Activated T-cell treated with anti-CD3 and anti-CD28 coated beads, Interleukin-2, amount 50 U/mL, for 24 hours (primary cell): ENCODE results near the gene PID1.
"Not testable (repeated sequence)": the region's sequence is repeated elsewhere in the genome, so short reads cannot be mapped to it uniquely, and the experiment has no call there.

Experiments used
- DNase-seq: peaks from one replicate; pipeline ENCODE4 v3.0.0-alpha.2; 2020
- H3K27ac Mint-ChIP-seq: 2 replicates; pipeline ENCODE4 v1.8.0; 2020; ENCODE audit warnings: mild to moderate bottlenecking, mixed read lengths
- H3K27me3 Mint-ChIP-seq: 2 replicates; pipeline ENCODE4 v1.8.0; 2020; ENCODE audit warnings: mixed read lengths
- H3K36me3 Mint-ChIP-seq: 2 replicates; pipeline ENCODE4 v1.8.0; 2020; ENCODE audit warnings: low read depth, mixed read lengths
- H3K4me1 Mint-ChIP-seq: 2 replicates; pipeline ENCODE4 v1.8.0; 2020; ENCODE audit warnings: low read depth, mixed read lengths
- H3K4me3 Mint-ChIP-seq: 2 replicates; pipeline ENCODE4 v1.8.0; 2020; ENCODE audit warnings: mild to moderate bottlenecking, moderate library complexity, mixed read lengths
- H3K9me3 Mint-ChIP-seq: 2 replicates; pipeline ENCODE4 v1.8.0; 2020; ENCODE audit warnings: mixed read lengths

PID1 gene

DNA sequence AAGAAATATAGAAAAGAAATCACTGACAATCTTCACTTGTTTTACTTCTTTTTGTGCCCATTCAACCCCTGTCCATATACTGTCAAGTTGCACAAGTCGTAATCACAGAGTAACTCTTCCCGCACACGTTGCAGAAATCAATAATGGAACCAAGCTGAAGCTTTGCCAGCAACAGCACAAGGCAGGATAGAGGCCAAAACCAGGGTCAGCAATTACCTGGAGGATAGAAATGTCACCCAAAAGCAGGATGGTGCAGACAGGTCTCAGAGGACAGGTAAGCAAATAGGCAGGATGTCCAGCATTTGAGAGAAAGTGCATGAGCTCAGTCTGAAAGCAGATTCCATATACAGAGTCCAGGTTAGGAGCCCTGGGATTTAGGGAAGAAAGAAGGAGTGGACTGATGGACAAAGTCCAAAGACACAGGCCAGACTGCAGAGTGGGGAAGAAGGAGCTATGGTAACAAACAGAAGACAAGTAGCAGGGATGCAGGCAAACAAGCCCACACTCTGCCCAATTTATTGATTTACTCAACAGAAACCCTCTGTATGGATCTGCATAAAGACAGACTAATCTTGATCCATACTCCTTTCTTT lies 52.7 kb downstream of the PID1 start:
- no peak overlapping the region for H3K4me3 Mint-ChIP-seq
- H3K27ac Mint-ChIP-seq: no peak overlapping the region
- H3K36me3 Mint-ChIP-seq: no peaks in the 10 kb centered on the region

DNA sequence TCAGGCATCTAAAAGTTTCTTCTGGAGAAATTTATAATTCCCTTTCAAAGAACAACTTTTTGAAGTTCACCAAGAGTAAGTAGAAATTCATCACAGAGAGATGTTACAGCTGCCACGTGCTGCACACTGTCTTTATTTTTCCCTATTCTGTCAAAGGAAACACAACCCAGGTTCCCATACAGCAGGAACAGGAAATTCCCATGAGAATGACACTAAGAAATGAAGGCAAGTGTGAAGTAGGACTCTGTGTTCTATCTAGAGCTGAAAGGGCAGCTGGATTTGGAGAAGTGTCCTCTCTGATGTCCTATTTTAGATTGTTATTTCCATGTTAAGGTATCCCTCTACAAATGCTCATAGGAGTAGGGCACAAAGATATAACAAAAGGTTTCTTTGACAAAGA lies 58.8 kb downstream of the PID1 start:
- H3K4me3 Mint-ChIP-seq: no peak overlapping the region
- H3K4me1 Mint-ChIP-seq: no peaks in the 10 kb centered on the region
- H3K9me3 Mint-ChIP-seq: peaks cover 3% of the 10 kb centered on the region
- no peak for DNase-seq
- H3K27me3 Mint-ChIP-seq: no peaks in the 10 kb centered on the region
- H3K27ac Mint-ChIP-seq: no peak overlapping the region
- H3K36me3 Mint-ChIP-seq: no peaks in the 10 kb centered on the region

More for the DNA sequence above, 52.7 kb downstream of the PID1 start:
- Mint-ChIP-seq H3K27me3 (no peaks in the 10 kb centered on the region), H3K9me3 (no peaks in the 10 kb centered on the region), H3K4me1 (no peaks in the 10 kb centered on the region)
- DNase-seq: no peak

DNA sequence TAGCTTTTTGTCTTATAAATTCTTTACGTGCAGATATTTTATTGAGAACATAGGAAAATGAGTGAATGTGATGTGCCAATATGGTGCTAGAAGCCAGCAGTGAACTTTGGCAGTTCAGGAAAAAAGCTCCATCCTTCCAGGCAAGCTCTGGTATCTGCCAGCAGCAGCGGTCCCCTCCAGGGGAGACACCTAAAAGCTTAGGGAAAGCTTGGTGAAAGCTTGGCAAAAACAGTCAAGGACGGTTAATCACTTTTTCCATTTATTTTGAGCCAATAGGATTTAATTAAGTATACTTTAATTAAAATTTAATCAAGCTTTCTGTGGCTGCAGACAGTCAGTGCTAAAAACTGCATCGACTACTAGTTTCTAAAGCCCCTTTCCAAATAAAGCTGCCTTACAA lies 60.4 kb downstream of the PID1 start:
- Mint-ChIP-seq H3K36me3 (no peaks in the 10 kb centered on the region), H3K27ac (no peak overlapping the region), H3K4me1 (no peaks in the 10 kb centered on the region), H3K9me3 (peaks cover 3% of the 10 kb centered on the region), H3K4me3 (no peak overlapping the region), H3K27me3 (no peaks in the 10 kb centered on the region)
- DNase-seq: no peak

DNA sequence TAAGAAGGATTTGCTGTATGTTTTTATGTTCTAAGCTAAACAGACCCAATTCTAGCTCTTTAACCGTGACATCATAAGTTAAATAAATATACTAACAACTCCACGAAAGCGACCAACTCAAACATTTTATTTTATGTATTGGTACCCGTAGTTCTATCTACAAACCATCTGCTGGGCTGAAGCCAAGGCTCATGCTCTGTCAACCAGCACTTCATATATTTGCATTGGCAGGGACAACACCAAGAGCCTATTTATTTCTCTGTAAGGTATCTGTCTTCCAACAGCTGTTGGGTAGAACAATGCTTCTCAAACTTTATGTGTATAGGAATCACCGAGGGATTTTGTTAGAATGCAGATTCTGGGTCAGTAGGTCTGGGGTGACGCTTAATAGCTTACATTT lies 64.5 kb downstream of the PID1 start:
- Mint-ChIP-seq H3K9me3 (peaks cover 3% of the 10 kb centered on the region), H3K4me1 (no peaks in the 10 kb centered on the region), H3K36me3 (no peaks in the 10 kb centered on the region), H3K27ac (no peak overlapping the region), H3K27me3 (no peaks in the 10 kb centered on the region), H3K4me3 (no peak overlapping the region)
- no peak for DNase-seq

DNA sequence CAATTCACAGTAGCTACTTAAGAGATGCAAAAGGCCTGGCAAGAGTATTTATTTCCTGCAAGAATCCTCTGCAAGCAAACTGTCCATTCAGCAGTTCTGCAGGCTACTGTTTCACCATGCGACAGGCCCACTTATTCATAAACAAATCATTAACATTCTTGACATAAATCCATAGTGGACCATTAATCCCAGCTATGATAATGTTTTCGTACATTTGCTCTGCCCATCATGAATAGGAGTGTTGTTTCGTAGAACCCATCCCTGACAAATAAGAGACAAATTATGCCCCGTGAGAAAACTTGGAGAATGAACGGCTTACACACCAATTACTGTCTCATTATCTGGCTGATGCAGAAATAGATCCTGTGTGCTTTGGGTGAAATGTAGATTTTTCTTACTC lies 65.4 kb downstream of the PID1 start:
- Mint-ChIP-seq H3K9me3 (peaks cover 4% of the 10 kb centered on the region), H3K4me3 (no peak overlapping the region), H3K4me1 (no peaks in the 10 kb centered on the region), H3K27ac (no peak overlapping the region), H3K36me3 (no peaks in the 10 kb centered on the region), H3K27me3 (no peaks in the 10 kb centered on the region)
- no peak for DNase-seq

DNA sequence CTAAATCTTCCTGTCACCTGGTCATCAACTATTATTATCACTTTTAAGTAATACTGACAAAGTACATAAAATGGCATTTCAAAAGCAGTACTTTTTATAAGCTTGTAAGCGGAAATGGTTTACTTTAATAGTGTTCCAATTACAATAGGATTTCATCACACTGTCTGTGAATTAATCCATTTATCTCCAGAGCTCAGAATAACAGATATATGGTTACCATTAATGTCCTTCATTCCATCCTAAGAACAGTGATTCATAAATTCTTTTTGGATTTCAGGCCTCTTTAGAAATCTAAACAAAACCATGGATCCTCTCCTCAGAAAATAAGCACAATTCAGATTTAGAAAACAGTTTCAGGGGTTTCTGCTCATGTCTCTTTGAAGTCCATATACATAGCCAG lies 68.4 kb downstream of the PID1 start:
- Mint-ChIP-seq H3K27ac (no peak overlapping the region), H3K4me1 (no peaks in the 10 kb centered on the region), H3K27me3 (no peaks in the 10 kb centered on the region), H3K4me3 (no peak overlapping the region), H3K9me3 (peaks cover 5% of the 10 kb centered on the region), H3K36me3 (no peaks in the 10 kb centered on the region)
- no peak for DNase-seq

DNA sequence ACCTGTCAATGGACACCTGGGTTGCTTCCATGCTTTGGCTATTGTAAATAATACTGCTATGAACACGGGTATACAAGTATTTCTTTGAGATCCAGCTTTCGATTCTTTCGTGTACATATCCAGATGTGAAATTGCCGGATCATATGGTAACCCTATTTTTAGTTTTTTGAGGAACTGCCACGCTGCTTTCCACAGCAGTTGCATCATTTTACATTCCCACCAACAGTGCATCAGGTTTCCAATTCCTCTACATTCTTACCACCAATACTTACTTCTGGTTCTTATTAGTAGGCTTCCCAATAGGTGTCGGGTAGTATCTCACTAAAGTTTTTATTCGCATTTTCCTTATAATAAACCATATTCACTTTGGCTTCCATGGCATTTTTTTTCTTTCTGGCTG lies 69.6 kb downstream of the PID1 start:
- Mint-ChIP-seq H3K4me3 (no peak overlapping the region), H3K4me1 (no peaks in the 10 kb centered on the region), H3K27ac (no peak overlapping the region), H3K27me3 (no peaks in the 10 kb centered on the region), H3K36me3 (no peaks in the 10 kb centered on the region), H3K9me3 (peaks cover 5% of the 10 kb centered on the region)
- DNase-seq: no peak

DNA sequence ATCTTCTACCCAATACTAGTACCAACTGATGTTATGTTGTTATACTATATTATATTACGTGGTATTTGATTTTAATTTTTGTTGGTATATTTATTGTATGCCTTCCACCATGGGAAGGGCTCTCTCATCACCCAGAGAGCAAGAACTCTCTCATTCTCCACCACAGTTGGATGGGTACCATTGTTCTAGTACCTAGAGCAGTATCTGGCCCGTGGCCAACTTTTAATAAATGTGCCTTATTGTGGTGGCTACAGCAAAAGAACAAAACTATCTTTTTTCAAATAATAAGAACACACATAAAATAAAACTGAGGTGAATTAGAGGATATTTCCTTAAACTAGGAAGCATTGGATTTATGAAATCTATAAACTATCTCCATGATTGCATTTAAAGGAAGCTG lies 71.8 kb downstream of the PID1 start:
- Mint-ChIP-seq H3K27ac (no peak overlapping the region), H3K9me3 (peaks cover 5% of the 10 kb centered on the region), H3K36me3 (no peaks in the 10 kb centered on the region), H3K27me3 (no peaks in the 10 kb centered on the region), H3K4me3 (no peak overlapping the region), H3K4me1 (no peaks in the 10 kb centered on the region)
- DNase-seq: no peak

DNA sequence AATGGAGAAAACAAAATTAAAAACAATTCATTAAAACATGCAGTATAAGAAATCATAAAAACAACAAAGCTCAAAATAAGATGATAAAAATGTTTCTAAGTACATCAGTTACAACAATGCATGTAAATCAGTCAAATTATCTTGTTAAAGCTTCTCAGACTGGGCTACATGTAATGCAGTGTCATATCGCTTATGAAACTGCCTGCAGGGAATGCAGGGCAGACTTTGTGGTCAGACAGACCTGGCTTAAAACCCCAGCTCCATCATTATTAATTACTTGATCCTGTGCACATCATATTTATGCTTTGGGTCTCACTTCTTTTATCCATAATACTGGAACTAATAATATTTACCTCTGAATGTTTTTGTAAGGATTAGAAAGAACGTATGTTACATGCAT lies 74.6 kb downstream of the PID1 start:
- DNase-seq: no peak
- H3K4me1 Mint-ChIP-seq: no peaks in the 10 kb centered on the region
- H3K27me3 Mint-ChIP-seq: no peaks in the 10 kb centered on the region
- peaks cover 5% of the 10 kb centered on the region for H3K9me3 Mint-ChIP-seq
- H3K36me3 Mint-ChIP-seq: no peaks in the 10 kb centered on the region
- H3K27ac Mint-ChIP-seq: no peak overlapping the region
- H3K4me3 Mint-ChIP-seq: no peak overlapping the region

DNA sequence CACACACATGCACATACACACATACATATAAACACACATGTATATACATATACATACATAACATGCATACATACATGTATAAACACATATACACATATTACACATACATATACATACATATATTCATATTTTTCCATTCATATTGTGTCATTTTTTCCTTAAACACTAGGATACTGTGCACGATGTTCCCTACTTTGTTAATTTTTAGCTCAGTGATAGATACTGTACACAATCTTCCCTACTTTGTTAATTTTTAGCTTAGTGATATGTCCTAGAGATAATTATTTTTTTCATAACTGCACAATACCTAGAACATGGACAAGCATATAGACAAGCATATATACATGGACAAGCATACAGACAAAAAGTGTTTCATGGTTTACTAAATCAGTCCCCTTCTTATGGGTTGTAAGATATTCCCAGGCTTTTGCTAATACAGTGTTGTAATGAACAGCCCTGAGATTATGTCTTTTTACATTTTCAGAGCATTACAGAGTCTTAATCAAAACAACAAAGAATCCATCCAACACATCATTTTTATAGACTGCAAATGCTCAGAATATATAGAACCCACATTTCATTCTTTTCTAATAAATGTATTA lies 75.6 kb downstream of the PID1 start:
- Mint-ChIP-seq H3K27ac (no peak overlapping the region), H3K27me3 (no peaks in the 10 kb centered on the region), H3K4me1 (no peaks in the 10 kb centered on the region), H3K4me3 (no peak overlapping the region), H3K36me3 (no peaks in the 10 kb centered on the region), H3K9me3 (peaks cover 2% of the 10 kb centered on the region)
- no peak for DNase-seq

DNA sequence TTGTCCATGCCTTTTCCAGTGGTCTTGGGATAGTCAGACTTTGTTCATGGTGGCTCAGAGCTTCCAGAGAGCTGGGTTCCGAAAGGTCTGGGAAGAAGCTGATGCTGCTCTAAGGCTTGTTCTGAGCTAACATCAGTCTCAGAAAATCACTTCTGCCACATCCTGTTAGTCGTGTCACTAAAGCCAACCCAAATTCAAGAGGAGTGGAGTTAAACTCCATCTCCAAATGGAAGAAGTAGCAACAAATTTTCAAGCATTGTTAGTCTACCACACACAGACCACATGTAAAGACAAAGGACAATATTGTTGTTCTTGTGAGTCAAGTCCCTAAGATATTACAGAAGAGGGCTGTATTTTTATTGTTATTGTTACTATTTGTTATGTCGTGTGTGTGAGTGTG lies 77.8 kb downstream of the PID1 start:
- no peaks in the 10 kb centered on the region for H3K27me3 Mint-ChIP-seq
- H3K4me3 Mint-ChIP-seq: no peak overlapping the region
- DNase-seq: no peak
- H3K27ac Mint-ChIP-seq: no peak overlapping the region
- no peaks in the 10 kb centered on the region for H3K9me3 Mint-ChIP-seq
- H3K4me1 Mint-ChIP-seq: no peaks in the 10 kb centered on the region
- H3K36me3 Mint-ChIP-seq: no peaks in the 10 kb centered on the region

DNA sequence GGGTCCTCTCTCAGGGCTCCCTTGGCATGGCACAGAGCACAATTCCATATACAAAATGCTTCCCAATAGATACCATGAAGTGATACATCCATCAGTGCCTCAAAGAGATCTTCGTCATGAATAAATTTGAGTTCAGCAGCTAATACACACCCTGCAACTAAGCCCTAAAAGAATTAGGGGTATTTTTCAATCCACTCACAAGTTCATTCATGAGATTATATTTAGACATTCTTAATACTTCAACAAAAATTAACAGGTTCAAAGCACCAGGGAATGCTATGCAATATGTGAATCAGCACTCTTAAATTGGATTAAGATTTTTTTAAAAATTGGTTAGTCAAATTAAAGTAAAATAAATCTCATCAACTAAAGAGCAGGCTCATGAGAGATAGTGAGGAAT lies 79.7 kb downstream of the PID1 start:
- no peaks in the 10 kb centered on the region for H3K27me3 Mint-ChIP-seq
- no peak overlapping the region for H3K27ac Mint-ChIP-seq
- no peak for DNase-seq

DNA sequence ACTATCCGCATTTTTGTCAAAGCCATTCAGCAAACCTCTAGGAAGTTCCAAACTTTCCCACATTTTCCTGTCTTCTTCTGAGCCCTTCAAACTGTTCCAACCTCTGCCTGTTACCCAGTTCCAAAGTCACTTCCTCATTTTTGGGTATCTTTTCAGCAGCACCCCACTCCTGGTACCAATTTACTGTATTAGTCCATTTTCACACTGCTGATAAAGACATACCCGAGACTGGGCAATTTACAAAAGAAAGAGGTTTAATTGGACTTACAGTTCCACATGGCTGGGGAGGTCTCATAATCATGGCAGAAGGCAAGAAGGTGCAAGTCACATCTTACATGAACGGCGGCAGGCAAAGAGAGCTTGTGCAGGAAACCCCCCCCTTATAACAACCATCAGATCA lies 84.0 kb downstream of the PID1 start:
- H3K4me3 Mint-ChIP-seq, H3K27ac Mint-ChIP-seq, DNase-seq, H3K4me1 Mint-ChIP-seq, H3K27me3 Mint-ChIP-seq, H3K36me3 Mint-ChIP-seq: not testable (repeated sequence)
- H3K9me3 Mint-ChIP-seq: peaks cover 20% of the 10 kb centered on the region

More for the DNA sequence above, 79.7 kb downstream of the PID1 start:
- H3K4me1 Mint-ChIP-seq: no peaks in the 10 kb centered on the region
- H3K36me3 Mint-ChIP-seq: no peaks in the 10 kb centered on the region
- peaks cover 16% of the 10 kb centered on the region for H3K9me3 Mint-ChIP-seq
- H3K4me3 Mint-ChIP-seq: no peak overlapping the region

DNA sequence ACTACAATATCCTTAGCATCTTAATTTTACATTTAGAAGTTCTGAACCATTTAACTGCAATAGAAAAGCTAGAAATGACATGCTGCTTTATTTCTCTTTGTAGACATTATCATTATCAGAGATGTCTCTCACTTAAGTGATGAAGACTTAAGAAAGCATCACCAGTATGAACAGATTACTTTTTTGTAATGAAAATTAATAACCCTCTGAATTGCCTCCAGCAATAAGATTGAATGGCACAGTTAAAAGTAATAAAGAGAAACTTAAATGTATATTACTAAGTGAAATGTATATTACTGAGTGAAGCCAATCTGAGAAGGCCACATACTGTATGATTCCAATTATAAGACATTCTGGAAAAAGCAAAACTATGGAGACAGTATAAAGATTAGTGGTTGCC lies 89.4 kb downstream of the PID1 start:
- H3K27ac Mint-ChIP-seq: no peak overlapping the region

DNA sequence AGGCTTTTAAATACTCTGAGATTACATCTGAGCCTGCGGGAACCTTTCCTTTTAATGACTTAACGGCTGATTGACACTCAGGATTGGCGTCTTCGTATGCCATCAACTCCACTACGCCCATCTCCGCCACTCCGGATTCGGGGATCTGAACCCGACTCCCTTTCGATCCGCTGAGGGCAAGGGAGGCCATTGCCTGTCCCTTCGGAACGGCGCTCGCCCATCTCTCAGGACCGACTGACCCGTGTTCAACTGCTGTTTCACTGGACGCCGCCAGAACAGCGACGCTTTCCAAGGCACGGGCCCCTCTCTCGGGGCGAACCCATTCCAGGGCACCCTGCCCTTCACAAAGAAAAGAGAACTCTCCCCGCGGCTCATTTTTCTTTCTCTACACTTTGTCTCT lies 90.4 kb downstream of the PID1 start:
- DNase-seq: no peak
- no peak overlapping the region for H3K4me3 Mint-ChIP-seq
- H3K9me3 Mint-ChIP-seq: peaks cover 6% of the 10 kb centered on the region
- H3K27ac Mint-ChIP-seq: no peak overlapping the region
- no peaks in the 10 kb centered on the region for H3K27me3 Mint-ChIP-seq
- H3K36me3 Mint-ChIP-seq: no peaks in the 10 kb centered on the region
- H3K4me1 Mint-ChIP-seq: no peaks in the 10 kb centered on the region

More for the DNA sequence above, 89.4 kb downstream of the PID1 start:
- Mint-ChIP-seq H3K4me3 (no peak overlapping the region), H3K36me3 (no peaks in the 10 kb centered on the region), H3K4me1 (no peaks in the 10 kb centered on the region), H3K9me3 (peaks cover 6% of the 10 kb centered on the region), H3K27me3 (no peaks in the 10 kb centered on the region)
- DNase-seq: no peak

DNA sequence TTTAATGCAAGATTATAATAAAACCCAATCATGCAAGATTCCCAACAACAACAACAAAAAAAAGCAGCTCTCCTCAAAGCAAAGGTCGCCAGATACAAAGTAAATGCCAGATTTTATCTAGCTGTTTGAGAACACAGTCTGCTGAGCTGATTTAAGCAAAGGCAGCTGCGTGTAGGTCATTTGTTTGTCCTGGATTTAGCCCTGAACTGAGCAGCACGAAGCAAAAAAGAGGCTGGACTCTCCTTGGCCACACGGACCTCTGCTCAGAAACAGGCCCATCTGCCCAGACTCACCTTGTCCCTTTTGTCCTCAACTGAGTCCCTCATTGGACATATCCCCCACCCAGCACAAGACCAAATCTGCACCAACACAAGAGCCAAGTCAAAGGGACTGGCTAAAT lies 91.5 kb downstream of the PID1 start:
- no peak for DNase-seq
- H3K9me3 Mint-ChIP-seq: peaks cover 4% of the 10 kb centered on the region
- H3K27me3 Mint-ChIP-seq: no peaks in the 10 kb centered on the region
- no peak overlapping the region for H3K27ac Mint-ChIP-seq
- no peaks in the 10 kb centered on the region for H3K4me1 Mint-ChIP-seq
- H3K36me3 Mint-ChIP-seq: no peaks in the 10 kb centered on the region
- H3K4me3 Mint-ChIP-seq: no peak overlapping the region
